Measurements from ENCODE around the gene PARD3B.

The PARD3B gene

DNA sequence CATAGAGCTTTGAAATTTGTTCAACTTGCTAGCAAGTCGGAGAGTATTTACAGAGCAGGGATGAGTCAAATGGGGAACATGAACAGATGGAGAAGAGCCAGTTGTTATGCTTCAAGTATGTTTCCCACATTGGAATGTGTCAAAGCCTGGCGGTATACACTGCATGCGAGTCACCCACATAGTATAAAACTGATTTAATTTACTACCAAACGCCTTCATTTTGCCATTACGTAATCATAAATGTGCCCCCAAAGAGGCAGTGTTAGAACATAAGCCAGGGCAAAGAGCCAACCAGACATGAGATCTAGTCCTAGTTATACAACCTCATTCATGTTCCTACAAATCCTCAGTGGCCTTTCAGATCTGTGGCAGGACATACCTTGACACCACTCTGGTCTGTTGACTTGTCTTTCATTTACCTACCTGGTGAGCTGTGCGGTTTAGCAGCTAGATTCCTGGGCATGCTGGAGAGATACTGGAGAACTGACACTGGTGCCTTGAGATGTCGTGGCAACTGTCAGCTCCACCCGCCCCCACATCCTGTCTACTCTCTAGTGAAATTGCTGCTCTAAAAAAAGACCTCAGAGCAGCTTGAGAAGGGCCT lies 1115.3 kb downstream of the PARD3B start:
- H3K36me3 ChIP-seq (ENCODE audit: low read length): no peaks in the 10 kb centered on the region
- no peaks in the 10 kb centered on the region for H3K27me3 ChIP-seq (ENCODE audit: low read length)
- no peak overlapping the region for H3K4me3 ChIP-seq (ENCODE audit: insufficient read depth, low read length, poor library complexity, severe bottlenecking)
- no peak for TF ChIP-seq EZH2phosphoT487 (conservative IDR thresholded peaks at IDR 0.05; ENCODE audit: low read length)
- TF ChIP-seq, protein P1, sequence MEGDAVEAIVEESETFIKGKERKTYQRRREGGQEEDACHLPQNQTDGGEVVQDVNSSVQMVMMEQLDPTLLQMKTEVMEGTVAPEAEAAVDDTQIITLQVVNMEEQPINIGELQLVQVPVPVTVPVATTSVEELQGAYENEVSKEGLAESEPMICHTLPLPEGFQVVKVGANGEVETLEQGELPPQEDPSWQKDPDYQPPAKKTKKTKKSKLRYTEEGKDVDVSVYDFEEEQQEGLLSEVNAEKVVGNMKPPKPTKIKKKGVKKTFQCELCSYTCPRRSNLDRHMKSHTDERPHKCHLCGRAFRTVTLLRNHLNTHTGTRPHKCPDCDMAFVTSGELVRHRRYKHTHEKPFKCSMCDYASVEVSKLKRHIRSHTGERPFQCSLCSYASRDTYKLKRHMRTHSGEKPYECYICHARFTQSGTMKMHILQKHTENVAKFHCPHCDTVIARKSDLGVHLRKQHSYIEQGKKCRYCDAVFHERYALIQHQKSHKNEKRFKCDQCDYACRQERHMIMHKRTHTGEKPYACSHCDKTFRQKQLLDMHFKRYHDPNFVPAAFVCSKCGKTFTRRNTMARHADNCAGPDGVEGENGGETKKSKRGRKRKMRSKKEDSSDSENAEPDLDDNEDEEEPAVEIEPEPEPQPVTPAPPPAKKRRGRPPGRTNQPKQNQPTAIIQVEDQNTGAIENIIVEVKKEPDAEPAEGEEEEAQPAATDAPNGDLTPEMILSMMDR (IDR thresholded peaks at IDR 0.05; ENCODE audit: insufficient read depth, low read length, poor library complexity, severe bottlenecking): no peak
- no peak overlapping the region for H3K9ac ChIP-seq (ENCODE audit: low read length)
- H4K20me1 ChIP-seq (ENCODE audit: low read depth, low read length): no peaks in the 10 kb centered on the region
- H3K9me2 ChIP-seq (replicated peaks; ENCODE audit: insufficient read depth, low read length): no peaks in the 10 kb centered on the region
- H3K4me2 ChIP-seq (ENCODE audit: low read depth, low read length, poor library complexity, severe bottlenecking): no peak overlapping the region
- no peak overlapping the region for H3K27ac ChIP-seq (ENCODE audit: low read depth, low read length)
- H3K79me2 ChIP-seq (ENCODE audit: insufficient read depth, low read length): no peaks in the 10 kb centered on the region
- no peak overlapping the region for H2AFZ ChIP-seq (ENCODE audit: low read depth, low read length, severe bottlenecking)
- no peaks in the 10 kb centered on the region for H3K9me3 ChIP-seq (ENCODE audit: insufficient read depth, low read length)
- H3F3A ChIP-seq (ENCODE audit: insufficient read depth): no peaks in the 10 kb centered on the region

DNA sequence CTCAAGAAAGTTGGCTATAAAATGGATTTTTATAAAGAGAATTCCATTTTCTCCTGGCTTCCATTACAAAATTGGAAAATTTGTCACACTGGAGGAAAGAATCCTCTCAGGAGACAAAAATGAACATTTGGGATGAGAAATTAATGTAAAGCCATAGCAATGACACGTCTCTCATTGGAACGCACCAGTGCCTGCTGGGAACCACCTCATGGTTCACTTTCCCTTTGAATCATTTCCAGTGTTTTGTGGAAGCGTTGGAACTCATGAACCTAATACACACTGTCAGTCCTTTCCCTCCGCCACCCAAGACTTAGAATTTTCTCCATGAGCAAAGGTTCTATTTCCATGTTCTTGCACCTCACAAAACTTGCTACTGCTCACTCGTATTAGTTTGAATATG lies 1116.0 kb downstream of the PARD3B start:
- no peaks in the 10 kb centered on the region for H3F3A ChIP-seq (ENCODE audit: insufficient read depth)
- no peak overlapping the region for H3K27ac ChIP-seq (ENCODE audit: low read depth, low read length)
- TF ChIP-seq EZH2phosphoT487 (conservative IDR thresholded peaks at IDR 0.05; ENCODE audit: low read length): no peak
- TF ChIP-seq, protein P1 (IDR thresholded peaks at IDR 0.05; ENCODE audit: insufficient read depth, low read length, poor library complexity, severe bottlenecking): no peak
- no peaks in the 10 kb centered on the region for H3K36me3 ChIP-seq (ENCODE audit: low read length)
- no peaks in the 10 kb centered on the region for H3K27me3 ChIP-seq (ENCODE audit: low read length)
- H3K9me2 ChIP-seq (replicated peaks; ENCODE audit: insufficient read depth, low read length): no peaks in the 10 kb centered on the region
- H3K4me2 ChIP-seq (ENCODE audit: low read depth, low read length, poor library complexity, severe bottlenecking): no peak overlapping the region
- no peaks in the 10 kb centered on the region for H3K9me3 ChIP-seq (ENCODE audit: insufficient read depth, low read length)
- no peak overlapping the region for H3K4me3 ChIP-seq (ENCODE audit: insufficient read depth, low read length, poor library complexity, severe bottlenecking)
- no peak overlapping the region for H3K9ac ChIP-seq (ENCODE audit: low read length)
- H2AFZ ChIP-seq (ENCODE audit: low read depth, low read length, severe bottlenecking): no peak overlapping the region
- no peaks in the 10 kb centered on the region for H3K79me2 ChIP-seq (ENCODE audit: insufficient read depth, low read length)
- H4K20me1 ChIP-seq (ENCODE audit: low read depth, low read length): no peaks in the 10 kb centered on the region

DNA sequence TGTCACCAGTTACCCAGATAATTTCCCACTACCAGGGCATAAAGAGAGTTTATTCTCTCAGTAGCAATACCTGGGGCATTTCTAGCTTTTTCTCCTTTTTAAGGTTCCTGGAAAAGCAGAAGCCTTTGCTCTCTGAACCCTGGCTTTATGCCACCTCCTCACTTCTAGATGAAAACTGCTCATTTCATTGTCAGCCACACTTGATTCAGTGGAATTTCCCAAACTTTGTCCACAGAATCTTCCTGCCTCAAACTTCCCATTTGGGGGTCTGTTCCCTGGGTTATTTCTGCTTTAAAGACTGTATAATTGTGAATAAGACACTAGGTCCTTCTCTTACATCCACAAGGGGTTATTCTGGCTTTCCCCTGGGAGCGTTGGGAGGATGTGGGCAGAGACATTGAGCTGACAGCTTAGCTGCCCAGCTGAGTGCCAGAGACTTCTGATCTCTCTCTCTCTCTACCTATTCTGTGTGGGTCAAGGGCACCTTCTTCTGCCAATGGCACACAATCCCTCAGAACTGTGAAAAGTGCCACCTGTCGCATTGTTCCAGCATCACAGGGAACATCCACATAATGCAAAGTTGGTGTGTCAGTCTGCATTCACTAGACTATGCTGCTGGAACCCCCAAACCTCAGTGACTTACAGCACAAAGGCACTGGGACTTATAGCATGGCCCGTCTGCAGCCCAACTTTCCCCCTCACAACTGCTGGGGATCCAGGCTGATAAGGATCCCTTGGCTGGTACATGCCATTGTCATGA lies 1117.1 kb downstream of the PARD3B start:
- no peak overlapping the region for H3K9ac ChIP-seq (ENCODE audit: low read length)
- H3K4me2 ChIP-seq (ENCODE audit: low read depth, low read length, poor library complexity, severe bottlenecking): no peak overlapping the region
- H3K9me2 ChIP-seq (replicated peaks; ENCODE audit: insufficient read depth, low read length): no peaks in the 10 kb centered on the region
- H3K79me2 ChIP-seq (ENCODE audit: insufficient read depth, low read length): no peaks in the 10 kb centered on the region
- H4K20me1 ChIP-seq (ENCODE audit: low read depth, low read length): no peaks in the 10 kb centered on the region
- no peak overlapping the region for H3K27ac ChIP-seq (ENCODE audit: low read depth, low read length)
- no peaks in the 10 kb centered on the region for H3K36me3 ChIP-seq (ENCODE audit: low read length)
- H3K9me3 ChIP-seq (ENCODE audit: insufficient read depth, low read length): no peaks in the 10 kb centered on the region
- H3F3A ChIP-seq (ENCODE audit: insufficient read depth): no peaks in the 10 kb centered on the region
- no peaks in the 10 kb centered on the region for H3K27me3 ChIP-seq (ENCODE audit: low read length)
- no peak overlapping the region for H3K4me3 ChIP-seq (ENCODE audit: insufficient read depth, low read length, poor library complexity, severe bottlenecking)
- TF ChIP-seq, protein P1 (IDR thresholded peaks at IDR 0.05; ENCODE audit: insufficient read depth, low read length, poor library complexity, severe bottlenecking): no peak
- TF ChIP-seq EZH2phosphoT487 (conservative IDR thresholded peaks at IDR 0.05; ENCODE audit: low read length): no peak
- H2AFZ ChIP-seq (ENCODE audit: low read depth, low read length, severe bottlenecking): no peak overlapping the region

Measured in SU-DHL-6 (cell line).